ENCODE results near the gene ERO1B.
A peak's percentile ranks its signal among the peaks of the same experiment; 100 is the strongest.

The ERO1B gene

GRCh38 chr1:236297161-236297560, 15.4 kb upstream of the ERO1B start:
- DNase-seq = no peak

GRCh38 chr1:236292425-236292824, 10.7 kb upstream of the ERO1B start:
- no peak for DNase-seq

GRCh38 chr1:236289492-236290131, 7.9 kb upstream of the ERO1B start:
- no peak for DNase-seq

- DNase-seq = no peak
Observed at GRCh38 chr1:236288620-236288976, 6.8 kb upstream of the ERO1B start.

- peak; percentile 35 for DNase-seq
Observed at GRCh38 chr1:236287757-236288619, 6.2 kb upstream of the ERO1B start.

GRCh38 chr1:236287356-236287755, 5.6 kb upstream of the ERO1B start:
- no peak for DNase-seq

GRCh38 chr1:236284291-236284721, 2.5 kb upstream of the ERO1B start:
- no peak for DNase-seq

GRCh38 chr1:236282719-236283118, 961 bp upstream of the ERO1B start:
- no peak for DNase-seq

GRCh38 chr1:236282425-236282716, 613 bp upstream of the ERO1B start:
- DNase-seq = peak; percentile 6

- DNase-seq = peak; percentile 19
Observed at GRCh38 chr1:236281198-236281653, 532 bp downstream of the ERO1B start.

- DNase-seq = no peak
Observed at GRCh38 chr1:236280438-236281197, 1.1 kb downstream of the ERO1B start.

GRCh38 chr1:236275586-236275985, 6.2 kb downstream of the ERO1B start:
- DNase-seq = no peak

GRCh38 chr1:236275061-236275460, 6.7 kb downstream of the ERO1B start:
- no peak for DNase-seq

- DNase-seq = no peak
Observed at GRCh38 chr1:236273358-236273757, 8.4 kb downstream of the ERO1B start.

GRCh38 chr1:236269439-236269838, 12.3 kb downstream of the ERO1B start:
- no peak for DNase-seq

- no peak for DNase-seq
Observed at GRCh38 chr1:236261898-236262297, 19.9 kb downstream of the ERO1B start.

- no peak for DNase-seq
Observed at GRCh38 chr1:236261033-236261432, 20.7 kb downstream of the ERO1B start.

GRCh38 chr1:236259043-236259442, 22.7 kb downstream of the ERO1B start:
- DNase-seq = no peak

- no peak for DNase-seq
Observed at GRCh38 chr1:236258114-236258622, 23.6 kb downstream of the ERO1B start.

GRCh38 chr1:236257216-236257615, 24.5 kb downstream of the ERO1B start:
- DNase-seq = no peak

- no peak for DNase-seq
Observed at GRCh38 chr1:236253918-236254637, 27.7 kb downstream of the ERO1B start.

- no peak for DNase-seq
Observed at GRCh38 chr1:236253119-236253518, 28.6 kb downstream of the ERO1B start.

- no peak for DNase-seq
Observed at GRCh38 chr1:236251587-236251986, 30.2 kb downstream of the ERO1B start.
